DOHH2 (cell line): Measurements from ENCODE around the gene INPP4A.

Experiments used
- CTCF ChIP-seq: fragments of 200-600 bp; sonication (generic); IDR thresholded peaks from one replicate; pipeline ENCODE4 v1.5.1; 2014; ENCODE audit warnings: antibody characterized with exemption, mild to moderate bottlenecking, low read depth, low read length; ENCODE audit not compliant: poor library complexity, severe bottlenecking
- EZH2phosphoT487 ChIP-seq: fragments of 200-600 bp; sonication (generic); IDR thresholded peaks from 2 replicates; pipeline ENCODE4 v1.6.1; 2017; ENCODE audit warnings: borderline replicate concordance, mild to moderate bottlenecking, antibody characterized with exemption, low read length, moderate library complexity, mixed read lengths

GRCh38 chr2:98601532-98602132 is 157.0 kb downstream of the INPP4A start:
- TF ChIP-seq CTCF: peak; percentile 74
- no peak for TF ChIP-seq EZH2phosphoT487
